ENCODE measurements around the gene CEBPA. TPM values are rescaled to one million over a fixed set of nuclear protein-coding genes. Genes with fewer than 3 reads are reported as not detected.

The CEBPA gene
- total and polyA plus RNA-seq, 10 of the 15 experiments (the other 5 are each of a cell fraction or from before 2014, with no cell fraction given) = 0.04 to 0.36 (median 0.13) TPM; not detected in 4

GRCh38 chr19:33255781-33256180 is 46.6 kb downstream of the CEBPA start:
- Histone ChIP-seq H3K4me2 (ENCODE audit: control insufficient read depth, insufficient read depth) (no peak overlapping the region), H3K27ac (ENCODE audit: control insufficient read depth, insufficient read depth) (no peak overlapping the region), H3K9ac (ENCODE audit: control insufficient read depth, insufficient read depth, low read length) (no peak overlapping the region), H3K27me3 (replicated peaks in 1 of 2; ENCODE audit: control insufficient read depth in 2 of 2, insufficient read depth in 2 of 2, low read length in 1 of 2) (no peaks in the 10 kb centered on the region), H3K9me3 (replicated peaks; ENCODE audit: control insufficient read depth, insufficient read depth, low read length) (no peaks in the 10 kb centered on the region), H4K20me1 (ENCODE audit: control insufficient read depth, insufficient read depth) (no peaks in the 10 kb centered on the region), H3K79me2 (ENCODE audit: control insufficient read depth, insufficient read depth, low read length) (no peaks in the 10 kb centered on the region), H3K4me1 (ENCODE audit: control insufficient read depth, insufficient read depth, low read length) (peaks cover 2% of the 10 kb centered on the region), H3K4me3 (no peak overlapping the region), H2AFZ (ENCODE audit: control insufficient read depth, low read depth, low read length) (no peak overlapping the region), H3K36me3 (ENCODE audit: control insufficient read depth in 2 of 2, insufficient read depth in 2 of 2, low read length in 1 of 2) (no peaks in the 10 kb centered on the region)
- no peak for TF ChIP-seq BRCA1 (IDR thresholded peaks at IDR 0.05; ENCODE audit: low read depth, low read length)
- no peak for TF ChIP-seq MTA3 (IDR thresholded peaks at IDR 0.05; ENCODE audit: borderline replicate concordance, low read length)
- TF ChIP-seq KAT2A (conservative IDR thresholded peaks at IDR 0.05; ENCODE audit: control insufficient read depth, low read depth, low read length) = no peak
- TF ChIP-seq WRNIP1 (IDR thresholded peaks at IDR 0.05; ENCODE audit: borderline replicate concordance, low read depth, low read length) = no peak
- TF ChIP-seq BHLHE40 (IDR thresholded peaks at IDR 0.05; ENCODE audit: borderline replicate concordance in 1 of 2, low read depth in 2 of 2, low read length in 1 of 2) = no peak
- no peak for TF ChIP-seq PRDM15 (CRISPR knock-in tag; IDR thresholded peaks at IDR 0.05)
- TF ChIP-seq RELA (IDR thresholded peaks at IDR 0.05; ENCODE audit: borderline replicate concordance, partially characterized antibody) = no peak
- TF ChIP-seq MEF2A (IDR thresholded peaks at IDR 0.05; ENCODE audit: insufficient read depth, low read depth, low read length) = no peak
- TF ChIP-seq TCF3 (IDR thresholded peaks at IDR 0.05; ENCODE audit: borderline replicate concordance, insufficient read depth, low read depth, low read length) = no peak
- no peak for TF ChIP-seq CREB1 (IDR thresholded peaks at IDR 0.05; ENCODE audit: low read depth)
- TF ChIP-seq CBFB (IDR thresholded peaks at IDR 0.05; ENCODE audit: low read depth) = no peak
- TF ChIP-seq ZBTB40 (IDR thresholded peaks at IDR 0.05; ENCODE audit: borderline replicate concordance) = no peak
- whole genome bisulfite sequencing (ENCODE audit: insufficient coverage, insufficient replicate concordance, low lambda C conversion rate, missing lambda C conversion rate) = 39% methylated on average over 7 of the region's 7 CpGs
- CTCF ChIA-PET = no interaction called here
- DNase-seq (ENCODE audit: low read depth, low spot score) (no peak), ATAC-seq (no peak), FAIRE-seq (no peak)
- in situ Hi-C loops (cut with MboI) (no loop called here), intact Hi-C loops (cut with micrococcal nuclease; ENCODE audit: unreplicated experiment) (no loop called here)
- SMC1A ChIA-PET (ENCODE audit: uncharacterized antibody, unreplicated experiment) = no interaction called here
- POLR2A ChIA-PET = no interaction called here
- RAD21 ChIA-PET (ENCODE audit: unreplicated experiment) = no interaction called here
- no TSS peak for BruUV-seq (replicated peaks)

Measured in GM12878 (cell line).